Measurements from ENCODE around the gene EIF4G2. TPM values are rescaled to one million over a fixed set of nuclear protein-coding genes. Genes with fewer than 3 reads are reported as not detected.

Gene EIF4G2
- total RNA-seq: 100 to 1,000 TPM; 218 to 274 (median 249) TPM

GRCh38 chr11:10808553-10809372 is at the start of gene EIF4G2:
TSS of gene EIF4G2 (minus strand) at chr11:10808926.
- peak within 1 kb of the TSS; percentile 97 to 100 (median 99) for H3K27ac ChIP-seq
- peak in 2 of 5 experiments; percentile 32 to 39 for TF ChIP-seq CTCF (IDR thresholded peaks at IDR 0.05)
- peak; percentile 94 to 98 for TF ChIP-seq POLR2A (IDR thresholded peaks at IDR 0.05)
- TF ChIP-seq EP300 (IDR thresholded peaks at IDR 0.05): peak in 1 of 2 donors; percentile 100
- H3K4me1 ChIP-seq: peaks cover 0 to 42% (median 21%) of the 10 kb centered on the region in 4 donors
- no peaks in the 10 kb centered on the region for H3K9me3 ChIP-seq
- peaks cover 0 to 32% (median 29%) of the 10 kb centered on the region in 3 donors for H3K36me3 ChIP-seq
- peak within 1 kb of the TSS; percentile 83 to 99 (median 94) for H3K4me3 ChIP-seq
- no peaks in the 10 kb centered on the region for H3K27me3 ChIP-seq
- WGBS, 2 donors: 0 to 1% methylated on average over 59 to 61 of the region's 65 CpGs
- peak; percentile 95 to 96 for DNase-seq (ENCODE audit: low spot score in 2 of 2)

GRCh38 chr11:10857709-10858438 is 49.1 kb upstream of the EIF4G2 start, which contains the start of gene ZBED5:
TSS of gene ZBED5 (minus strand) at chr11:10858053. CDS start at chr11:10854945, 3,108 bp downstream.
- Histone ChIP-seq H3K4me3 (peak within 1 kb of the TSS; percentile 77 to 93 (median 81)), H3K27me3 (no peaks in the 10 kb centered on the region), H3K4me1 (peaks cover 0 to 40% (median 16%) of the 10 kb centered on the region in 4 donors), H3K9me3 (no peaks in the 10 kb centered on the region), H3K27ac (peak within 1 kb of the TSS; percentile 89 to 100 (median 96)), H3K36me3 (peaks cover 0 to 27% (median 0%) of the 10 kb centered on the region in 3 donors)
- WGBS, 2 donors: 0% methylated on average over 46 to 59 of the region's 59 CpGs
- DNase-seq (ENCODE audit: low spot score in 2 of 2): peak; percentile 96 to 97
- peak; percentile 92 to 95 for TF ChIP-seq POLR2A (IDR thresholded peaks at IDR 0.05)
- TF ChIP-seq CTCF (IDR thresholded peaks at IDR 0.05): peak in 3 of 5 experiments; percentile 27 to 36 (median 35)
- peak; percentile 10 to 99 for TF ChIP-seq EP300 (IDR thresholded peaks at IDR 0.05)

- Histone ChIP-seq H3K9me3 (no peaks in the 10 kb centered on the region), H3K27ac (peak overlapping the region; percentile 89 to 100 (median 96)), H3K4me1 (peaks cover 0 to 40% (median 16%) of the 10 kb centered on the region in 4 donors), H3K36me3 (peaks cover 0 to 32% (median 0%) of the 10 kb centered on the region in 3 donors), H3K27me3 (no peaks in the 10 kb centered on the region), H3K4me3 (peak overlapping the region; percentile 77 to 93 (median 81))
- 1% methylated on average over 14 of the region's 14 CpGs for WGBS, 2 donors
- DNase-seq (ENCODE audit: low spot score in 2 of 2): no peak
- no peak for TF ChIP-seq CTCF (IDR thresholded peaks at IDR 0.05)
- TF ChIP-seq POLR2A (IDR thresholded peaks at IDR 0.05): no peak
- TF ChIP-seq EP300 (IDR thresholded peaks at IDR 0.05): no peak
These were observed 48.7 kb upstream of the EIF4G2 start for GRCh38 chr11:10857459-10857708.

GRCh38 chr11:10856689-10857458 is 48.1 kb upstream of the EIF4G2 start:
- H3K4me1 ChIP-seq: peaks cover 0 to 40% (median 16%) of the 10 kb centered on the region in 4 donors
- peaks cover 0 to 37% (median 0%) of the 10 kb centered on the region in 3 donors for H3K36me3 ChIP-seq
- DNase-seq (ENCODE audit: low spot score in 2 of 2): peak in 1 of 2 donors; percentile 40
- WGBS, 2 donors: 2 to 3% methylated on average over 17 of the region's 17 CpGs
- no peaks in the 10 kb centered on the region for H3K27me3 ChIP-seq
- H3K9me3 ChIP-seq: no peaks in the 10 kb centered on the region
- no peak for TF ChIP-seq CTCF (IDR thresholded peaks at IDR 0.05)
- no peak for TF ChIP-seq POLR2A (IDR thresholded peaks at IDR 0.05)
- no peak for TF ChIP-seq EP300 (IDR thresholded peaks at IDR 0.05)
- peak overlapping the region; percentile 77 to 93 (median 81) for H3K4me3 ChIP-seq
- H3K27ac ChIP-seq: peak overlapping the region; percentile 89 to 100 (median 96)

Measured in tibial nerve (tissue), 4 donors.